ENCODE data around the gene CCDC195. TPM values are rescaled to one million over a fixed set of nuclear protein-coding genes. Genes with fewer than 3 reads are reported as not detected.

The CCDC195 gene
- total and polyA plus RNA-seq, 2 experiments from 2014 or later: not detected

DNA sequence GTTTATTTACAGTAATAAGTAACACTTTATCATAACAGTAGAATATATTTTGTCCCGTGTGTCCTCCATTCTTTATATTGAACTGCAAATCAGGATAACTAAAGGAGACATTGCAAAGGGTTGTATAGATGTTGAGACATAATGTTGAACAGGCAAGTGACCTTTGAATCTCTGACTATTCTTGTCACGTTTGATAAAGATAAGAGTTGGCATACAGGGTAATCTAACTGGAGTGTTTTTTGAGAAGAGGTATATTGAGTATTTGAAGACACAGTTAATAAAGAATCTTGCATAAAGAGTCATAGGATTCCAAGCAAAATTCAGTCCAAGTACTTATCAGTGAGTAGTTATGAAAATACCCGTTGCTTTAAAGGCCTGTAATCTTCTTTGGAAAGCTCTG is 21.7 kb downstream of the CCDC195 start:
- ATAC-seq: no peak
- no peak overlapping the region for H3K4me3 ChIP-seq
- Mint-ChIP-seq H3K36me3 (ENCODE audit: low read depth) (no peaks in the 10 kb centered on the region), H3K4me1 (no peaks in the 10 kb centered on the region), H3K27ac (no peak overlapping the region), H3K9me3 (no peaks in the 10 kb centered on the region), H3K27me3 (ENCODE audit: insufficient read depth, low read depth, poor library complexity) (no peaks in the 10 kb centered on the region), H3K4me3 (no peak overlapping the region)
- no peak overlapping the region for H3K4me2 ChIP-seq
- no peaks in the 10 kb centered on the region for H3K4me1 ChIP-seq (ENCODE audit: insufficient read depth)
- H2AFZ ChIP-seq: no peak overlapping the region
- no peaks in the 10 kb centered on the region for H3K36me3 ChIP-seq (ENCODE audit: insufficient read depth)
- H3K9me2 ChIP-seq (ENCODE audit: insufficient read depth): no peaks in the 10 kb centered on the region
- DNase-seq (ENCODE audit: low spot score): no peak
- no peaks in the 10 kb centered on the region for H3K27me3 ChIP-seq (ENCODE audit: insufficient read depth)
- H3F3A ChIP-seq (replicated peaks; ENCODE audit: low read depth): no peaks in the 10 kb centered on the region
- TF ChIP-seq, protein P1, sequence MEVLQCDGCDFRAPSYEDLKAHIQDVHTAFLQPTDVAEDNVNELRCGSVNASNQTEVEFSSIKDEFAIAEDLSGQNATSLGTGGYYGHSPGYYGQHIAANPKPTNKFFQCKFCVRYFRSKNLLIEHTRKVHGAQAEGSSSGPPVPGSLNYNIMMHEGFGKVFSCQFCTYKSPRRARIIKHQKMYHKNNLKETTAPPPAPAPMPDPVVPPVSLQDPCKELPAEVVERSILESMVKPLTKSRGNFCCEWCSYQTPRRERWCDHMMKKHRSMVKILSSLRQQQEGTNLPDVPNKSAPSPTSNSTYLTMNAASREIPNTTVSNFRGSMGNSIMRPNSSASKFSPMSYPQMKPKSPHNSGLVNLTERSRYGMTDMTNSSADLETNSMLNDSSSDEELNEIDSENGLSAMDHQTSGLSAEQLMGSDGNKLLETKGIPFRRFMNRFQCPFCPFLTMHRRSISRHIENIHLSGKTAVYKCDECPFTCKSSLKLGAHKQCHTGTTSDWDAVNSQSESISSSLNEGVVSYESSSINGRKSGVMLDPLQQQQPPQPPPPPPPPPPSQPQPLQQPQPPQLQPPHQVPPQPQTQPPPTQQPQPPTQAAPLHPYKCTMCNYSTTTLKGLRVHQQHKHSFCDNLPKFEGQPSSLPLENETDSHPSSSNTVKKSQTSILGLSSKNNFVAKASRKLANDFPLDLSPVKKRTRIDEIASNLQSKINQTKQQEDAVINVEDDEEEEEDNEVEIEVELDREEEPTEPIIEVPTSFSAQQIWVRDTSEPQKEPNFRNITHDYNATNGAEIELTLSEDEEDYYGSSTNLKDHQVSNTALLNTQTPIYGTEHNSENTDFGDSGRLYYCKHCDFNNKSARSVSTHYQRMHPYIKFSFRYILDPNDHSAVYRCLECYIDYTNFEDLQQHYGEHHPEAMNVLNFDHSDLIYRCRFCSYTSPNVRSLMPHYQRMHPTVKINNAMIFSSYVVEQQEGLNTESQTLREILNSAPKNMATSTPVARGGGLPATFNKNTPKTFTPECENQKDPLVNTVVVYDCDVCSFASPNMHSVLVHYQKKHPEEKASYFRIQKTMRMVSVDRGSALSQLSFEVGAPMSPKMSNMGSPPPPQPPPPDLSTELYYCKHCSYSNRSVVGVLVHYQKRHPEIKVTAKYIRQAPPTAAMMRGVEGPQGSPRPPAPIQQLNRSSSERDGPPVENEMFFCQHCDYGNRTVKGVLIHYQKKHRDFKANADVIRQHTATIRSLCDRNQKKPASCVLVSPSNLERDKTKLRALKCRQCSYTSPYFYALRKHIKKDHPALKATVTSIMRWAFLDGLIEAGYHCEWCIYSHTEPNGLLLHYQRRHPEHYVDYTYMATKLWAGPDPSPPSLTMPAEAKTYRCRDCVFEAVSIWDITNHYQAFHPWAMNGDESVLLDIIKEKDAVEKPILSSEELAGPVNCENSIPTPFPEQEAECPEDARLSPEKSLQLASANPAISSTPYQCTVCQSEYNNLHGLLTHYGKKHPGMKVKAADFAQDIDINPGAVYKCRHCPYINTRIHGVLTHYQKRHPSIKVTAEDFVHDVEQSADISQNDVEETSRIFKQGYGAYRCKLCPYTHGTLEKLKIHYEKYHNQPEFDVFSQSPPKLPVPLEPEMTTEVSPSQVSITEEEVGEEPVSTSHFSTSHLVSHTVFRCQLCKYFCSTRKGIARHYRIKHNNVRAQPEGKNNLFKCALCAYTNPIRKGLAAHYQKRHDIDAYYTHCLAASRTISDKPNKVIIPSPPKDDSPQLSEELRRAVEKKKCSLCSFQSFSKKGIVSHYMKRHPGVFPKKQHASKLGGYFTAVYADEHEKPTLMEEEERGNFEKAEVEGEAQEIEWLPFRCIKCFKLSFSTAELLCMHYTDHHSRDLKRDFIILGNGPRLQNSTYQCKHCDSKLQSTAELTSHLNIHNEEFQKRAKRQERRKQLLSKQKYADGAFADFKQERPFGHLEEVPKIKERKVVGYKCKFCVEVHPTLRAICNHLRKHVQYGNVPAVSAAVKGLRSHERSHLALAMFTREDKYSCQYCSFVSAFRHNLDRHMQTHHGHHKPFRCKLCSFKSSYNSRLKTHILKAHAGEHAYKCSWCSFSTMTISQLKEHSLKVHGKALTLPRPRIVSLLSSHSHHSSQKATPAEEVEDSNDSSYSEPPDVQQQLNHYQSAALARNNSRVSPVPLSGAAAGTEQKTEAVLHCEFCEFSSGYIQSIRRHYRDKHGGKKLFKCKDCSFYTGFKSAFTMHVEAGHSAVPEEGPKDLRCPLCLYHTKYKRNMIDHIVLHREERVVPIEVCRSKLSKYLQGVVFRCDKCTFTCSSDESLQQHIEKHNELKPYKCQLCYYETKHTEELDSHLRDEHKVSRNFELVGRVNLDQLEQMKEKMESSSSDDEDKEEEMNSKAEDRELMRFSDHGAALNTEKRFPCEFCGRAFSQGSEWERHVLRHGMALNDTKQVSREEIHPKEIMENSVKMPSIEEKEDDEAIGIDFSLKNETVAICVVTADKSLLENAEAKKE (CRISPR knock-in tag; IDR thresholded peaks at IDR 0.05): no peak
- TF ChIP-seq ZNF114 (CRISPR knock-in tag; IDR thresholded peaks at IDR 0.05): no peak
- no peak for TF ChIP-seq ZNF331 (CRISPR knock-in tag; IDR thresholded peaks at IDR 0.05; ENCODE audit: low read depth)
- TF ChIP-seq, protein P2, sequence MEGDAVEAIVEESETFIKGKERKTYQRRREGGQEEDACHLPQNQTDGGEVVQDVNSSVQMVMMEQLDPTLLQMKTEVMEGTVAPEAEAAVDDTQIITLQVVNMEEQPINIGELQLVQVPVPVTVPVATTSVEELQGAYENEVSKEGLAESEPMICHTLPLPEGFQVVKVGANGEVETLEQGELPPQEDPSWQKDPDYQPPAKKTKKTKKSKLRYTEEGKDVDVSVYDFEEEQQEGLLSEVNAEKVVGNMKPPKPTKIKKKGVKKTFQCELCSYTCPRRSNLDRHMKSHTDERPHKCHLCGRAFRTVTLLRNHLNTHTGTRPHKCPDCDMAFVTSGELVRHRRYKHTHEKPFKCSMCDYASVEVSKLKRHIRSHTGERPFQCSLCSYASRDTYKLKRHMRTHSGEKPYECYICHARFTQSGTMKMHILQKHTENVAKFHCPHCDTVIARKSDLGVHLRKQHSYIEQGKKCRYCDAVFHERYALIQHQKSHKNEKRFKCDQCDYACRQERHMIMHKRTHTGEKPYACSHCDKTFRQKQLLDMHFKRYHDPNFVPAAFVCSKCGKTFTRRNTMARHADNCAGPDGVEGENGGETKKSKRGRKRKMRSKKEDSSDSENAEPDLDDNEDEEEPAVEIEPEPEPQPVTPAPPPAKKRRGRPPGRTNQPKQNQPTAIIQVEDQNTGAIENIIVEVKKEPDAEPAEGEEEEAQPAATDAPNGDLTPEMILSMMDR (conservative IDR thresholded peaks at IDR 0.05; ENCODE audit: low read depth in 2 of 2): no peak
- no peak for TF ChIP-seq POLR2AphosphoS5 (IDR thresholded peaks at IDR 0.05; ENCODE audit: low read depth)
- TF ChIP-seq STAT1 (IDR thresholded peaks at IDR 0.05; ENCODE audit: unreplicated experiment): no peak
- TF ChIP-seq, protein P3, sequence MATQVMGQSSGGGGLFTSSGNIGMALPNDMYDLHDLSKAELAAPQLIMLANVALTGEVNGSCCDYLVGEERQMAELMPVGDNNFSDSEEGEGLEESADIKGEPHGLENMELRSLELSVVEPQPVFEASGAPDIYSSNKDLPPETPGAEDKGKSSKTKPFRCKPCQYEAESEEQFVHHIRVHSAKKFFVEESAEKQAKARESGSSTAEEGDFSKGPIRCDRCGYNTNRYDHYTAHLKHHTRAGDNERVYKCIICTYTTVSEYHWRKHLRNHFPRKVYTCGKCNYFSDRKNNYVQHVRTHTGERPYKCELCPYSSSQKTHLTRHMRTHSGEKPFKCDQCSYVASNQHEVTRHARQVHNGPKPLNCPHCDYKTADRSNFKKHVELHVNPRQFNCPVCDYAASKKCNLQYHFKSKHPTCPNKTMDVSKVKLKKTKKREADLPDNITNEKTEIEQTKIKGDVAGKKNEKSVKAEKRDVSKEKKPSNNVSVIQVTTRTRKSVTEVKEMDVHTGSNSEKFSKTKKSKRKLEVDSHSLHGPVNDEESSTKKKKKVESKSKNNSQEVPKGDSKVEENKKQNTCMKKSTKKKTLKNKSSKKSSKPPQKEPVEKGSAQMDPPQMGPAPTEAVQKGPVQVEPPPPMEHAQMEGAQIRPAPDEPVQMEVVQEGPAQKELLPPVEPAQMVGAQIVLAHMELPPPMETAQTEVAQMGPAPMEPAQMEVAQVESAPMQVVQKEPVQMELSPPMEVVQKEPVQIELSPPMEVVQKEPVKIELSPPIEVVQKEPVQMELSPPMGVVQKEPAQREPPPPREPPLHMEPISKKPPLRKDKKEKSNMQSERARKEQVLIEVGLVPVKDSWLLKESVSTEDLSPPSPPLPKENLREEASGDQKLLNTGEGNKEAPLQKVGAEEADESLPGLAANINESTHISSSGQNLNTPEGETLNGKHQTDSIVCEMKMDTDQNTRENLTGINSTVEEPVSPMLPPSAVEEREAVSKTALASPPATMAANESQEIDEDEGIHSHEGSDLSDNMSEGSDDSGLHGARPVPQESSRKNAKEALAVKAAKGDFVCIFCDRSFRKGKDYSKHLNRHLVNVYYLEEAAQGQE (IDR thresholded peaks at IDR 0.05; ENCODE audit: unreplicated experiment): no peak
- no peak for TF ChIP-seq EZH2 (IDR thresholded peaks at IDR 0.05; ENCODE audit: low read depth, unreplicated experiment)
- TF ChIP-seq NANOG (IDR thresholded peaks at IDR 0.05; ENCODE audit: borderline replicate concordance): no peak
- no peak for TF ChIP-seq JUNB (IDR thresholded peaks at IDR 0.05; ENCODE audit: unreplicated experiment)
- no peak for TF ChIP-seq CREB1 (CRISPR knock-in tag; IDR thresholded peaks at IDR 0.05; ENCODE audit: low read depth)
- TF ChIP-seq, protein P4, sequence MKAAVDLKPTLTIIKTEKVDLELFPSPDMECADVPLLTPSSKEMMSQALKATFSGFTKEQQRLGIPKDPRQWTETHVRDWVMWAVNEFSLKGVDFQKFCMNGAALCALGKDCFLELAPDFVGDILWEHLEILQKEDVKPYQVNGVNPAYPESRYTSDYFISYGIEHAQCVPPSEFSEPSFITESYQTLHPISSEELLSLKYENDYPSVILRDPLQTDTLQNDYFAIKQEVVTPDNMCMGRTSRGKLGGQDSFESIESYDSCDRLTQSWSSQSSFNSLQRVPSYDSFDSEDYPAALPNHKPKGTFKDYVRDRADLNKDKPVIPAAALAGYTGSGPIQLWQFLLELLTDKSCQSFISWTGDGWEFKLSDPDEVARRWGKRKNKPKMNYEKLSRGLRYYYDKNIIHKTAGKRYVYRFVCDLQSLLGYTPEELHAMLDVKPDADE (IDR thresholded peaks at IDR 0.05): no peak
- TF ChIP-seq EZH2phosphoT487 (IDR thresholded peaks at IDR 0.05; ENCODE audit: unreplicated experiment): no peak
- H4K20me1 ChIP-seq (replicated peaks; ENCODE audit: insufficient read depth): no peaks in the 10 kb centered on the region
- H3K79me2 ChIP-seq (replicated peaks; ENCODE audit: insufficient read depth): no peaks in the 10 kb centered on the region
- no peak overlapping the region for H3K27ac ChIP-seq (ENCODE audit: low read depth)
